Ishikawa (cell line): Measurements from ENCODE around the gene F10.

Experiments used
- CEBPB ChIP-seq: IDR thresholded peaks from 2 replicates; pipeline ENCODE4 v1.6.1; 2012
- CREB1 ChIP-seq: IDR thresholded peaks from 2 replicates; pipeline ENCODE4 v1.6.1; 2012; ENCODE audit warnings: low read depth
- EP300 ChIP-seq: IDR thresholded peaks from 2 replicates; pipeline ENCODE4 v1.6.1; 2012; ENCODE audit warnings: borderline replicate concordance
- FOXM1 ChIP-seq: IDR thresholded peaks from 2 replicates; pipeline ENCODE4 v1.6.1; 2012; ENCODE audit warnings: low read depth, borderline replicate concordance
- RAD21 ChIP-seq: IDR thresholded peaks from 2 replicates; pipeline ENCODE4 v1.6.1; 2012; ENCODE audit warnings: low read depth
- TAF1 ChIP-seq: IDR thresholded peaks from 2 replicates; pipeline ENCODE4 v1.6.1; 2012; ENCODE audit warnings: low read depth, mild to moderate bottlenecking
- TCF12 ChIP-seq: IDR thresholded peaks from 2 replicates; pipeline ENCODE4 v1.6.1; 2012; ENCODE audit warnings: low read depth
- TEAD4 ChIP-seq: IDR thresholded peaks from 2 replicates; pipeline ENCODE4 v1.6.1; 2012
- USF1 ChIP-seq: IDR thresholded peaks from 2 replicates; pipeline ENCODE4 v1.6.1; 2012
- YY1 ChIP-seq: IDR thresholded peaks from 2 replicates; pipeline ENCODE4 v1.6.1; 2012; ENCODE audit warnings: low read depth
- TF ChIP-seq, protein P1 (sequence below): IDR thresholded peaks from 2 replicates; pipeline ENCODE4 v1.6.1; 2012
- TF ChIP-seq, protein P2 (sequence below): IDR thresholded peaks from 2 replicates; pipeline ENCODE4 v1.6.1; 2012; ENCODE audit warnings: low read depth, mild to moderate bottlenecking

DNA sequence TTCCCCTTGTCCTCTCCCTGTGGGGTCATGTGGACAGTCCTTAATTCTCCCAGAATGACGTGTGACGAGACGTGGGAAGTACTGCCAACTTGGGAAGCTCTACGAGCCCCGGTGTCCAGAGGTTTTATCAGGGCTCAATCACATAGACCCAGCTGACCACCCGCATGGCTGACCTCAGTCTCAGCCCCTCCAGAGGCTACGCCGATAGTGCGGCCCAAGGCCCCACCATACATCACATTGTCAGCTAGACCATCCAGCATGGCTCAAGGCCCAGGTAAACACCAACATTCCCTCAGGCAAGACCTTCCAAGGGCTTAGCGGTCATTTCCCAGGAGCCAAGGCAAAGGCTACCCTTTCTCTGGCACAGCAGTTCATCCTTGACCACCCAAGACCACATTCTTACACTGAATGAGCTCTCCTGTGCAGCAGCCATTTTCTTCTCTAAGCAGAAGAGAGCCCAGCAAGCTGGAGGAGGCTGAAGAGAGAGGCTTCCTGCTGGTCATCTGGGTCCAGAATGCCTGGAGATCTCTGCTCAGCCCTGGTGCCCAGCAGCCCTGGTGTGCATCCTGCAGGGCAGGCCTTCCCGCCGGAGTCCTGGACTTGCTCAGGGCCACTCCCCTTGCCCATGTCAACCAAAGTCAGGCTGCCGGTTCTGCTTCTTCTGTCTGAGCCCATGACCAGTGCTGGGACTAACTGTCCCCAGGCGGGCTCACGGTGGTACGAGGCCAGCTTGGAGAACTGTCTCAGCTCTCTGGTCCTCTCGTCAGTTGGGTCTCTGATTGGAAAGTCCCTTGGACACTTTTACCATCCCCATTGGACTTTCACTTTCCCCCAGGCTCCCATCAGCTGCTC lies 7.9 kb upstream of the F10 start:
- TF ChIP-seq, protein P1, sequence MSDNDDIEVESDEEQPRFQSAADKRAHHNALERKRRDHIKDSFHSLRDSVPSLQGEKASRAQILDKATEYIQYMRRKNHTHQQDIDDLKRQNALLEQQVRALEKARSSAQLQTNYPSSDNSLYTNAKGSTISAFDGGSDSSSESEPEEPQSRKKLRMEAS = no peak
- TF ChIP-seq TAF1 (no peak), YY1 (no peak), EP300 (no peak), TEAD4 (no peak), CEBPB (no peak), FOXM1 (no peak), CREB1 (no peak), RAD21 (no peak), USF1 (no peak), TCF12 (no peak)
- TF ChIP-seq, protein P2, sequence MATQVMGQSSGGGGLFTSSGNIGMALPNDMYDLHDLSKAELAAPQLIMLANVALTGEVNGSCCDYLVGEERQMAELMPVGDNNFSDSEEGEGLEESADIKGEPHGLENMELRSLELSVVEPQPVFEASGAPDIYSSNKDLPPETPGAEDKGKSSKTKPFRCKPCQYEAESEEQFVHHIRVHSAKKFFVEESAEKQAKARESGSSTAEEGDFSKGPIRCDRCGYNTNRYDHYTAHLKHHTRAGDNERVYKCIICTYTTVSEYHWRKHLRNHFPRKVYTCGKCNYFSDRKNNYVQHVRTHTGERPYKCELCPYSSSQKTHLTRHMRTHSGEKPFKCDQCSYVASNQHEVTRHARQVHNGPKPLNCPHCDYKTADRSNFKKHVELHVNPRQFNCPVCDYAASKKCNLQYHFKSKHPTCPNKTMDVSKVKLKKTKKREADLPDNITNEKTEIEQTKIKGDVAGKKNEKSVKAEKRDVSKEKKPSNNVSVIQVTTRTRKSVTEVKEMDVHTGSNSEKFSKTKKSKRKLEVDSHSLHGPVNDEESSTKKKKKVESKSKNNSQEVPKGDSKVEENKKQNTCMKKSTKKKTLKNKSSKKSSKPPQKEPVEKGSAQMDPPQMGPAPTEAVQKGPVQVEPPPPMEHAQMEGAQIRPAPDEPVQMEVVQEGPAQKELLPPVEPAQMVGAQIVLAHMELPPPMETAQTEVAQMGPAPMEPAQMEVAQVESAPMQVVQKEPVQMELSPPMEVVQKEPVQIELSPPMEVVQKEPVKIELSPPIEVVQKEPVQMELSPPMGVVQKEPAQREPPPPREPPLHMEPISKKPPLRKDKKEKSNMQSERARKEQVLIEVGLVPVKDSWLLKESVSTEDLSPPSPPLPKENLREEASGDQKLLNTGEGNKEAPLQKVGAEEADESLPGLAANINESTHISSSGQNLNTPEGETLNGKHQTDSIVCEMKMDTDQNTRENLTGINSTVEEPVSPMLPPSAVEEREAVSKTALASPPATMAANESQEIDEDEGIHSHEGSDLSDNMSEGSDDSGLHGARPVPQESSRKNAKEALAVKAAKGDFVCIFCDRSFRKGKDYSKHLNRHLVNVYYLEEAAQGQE = no peak
